H1 (cell line): ENCODE measurements around the gene VHLL. TPM values are rescaled to one million over a fixed set of nuclear protein-coding genes. Genes with fewer than 3 reads are reported as not detected.

Experiments
- CTCF ChIA-PET: fragments of 300-600 bp; sonication (Branson Sonifier 250); formaldehyde crosslinking; loops from one replicate; lab custom pipeline; 2021; ENCODE audit not compliant: partially characterized antibody; lab: Charles Lee
- POLR2A ChIA-PET: fragments of 300-600 bp; sonication (Branson Sonifier 250); formaldehyde crosslinking; loops from one replicate; lab custom pipeline; 2021; ENCODE audit warnings: inconsistent platforms; ENCODE audit not compliant: partially characterized antibody; lab: Charles Lee
- DNase-seq, 2 experiments: peaks; one replicate each; pipeline versions ENCODE4 v3.0.0 to v3.0.0-alpha.2; 2010 to 2022; ENCODE audit warnings: low spot score in 2 of 2, low read depth in 1 of 2, mixed read lengths in 1 of 2
- FAIRE-seq: peaks from 2 replicates; lab custom pipeline; 2011; peaks lifted over from hg19 to GRCh38; lab: Jason Lieb, UNC
- H2AFZ ChIP-seq: 2 replicates; pipeline ENCODE4 v1.8.1; 2012; ENCODE audit warnings: low read length, inconsistent platforms
- H2AK5ac ChIP-seq: 2 replicates; pipeline ENCODE4 v1.6.1; 2013; ENCODE audit warnings: low read depth, low read length
- H2BK120ac ChIP-seq: replicated peaks from 2 replicates; pipeline ENCODE3; 2013; ENCODE audit warnings: low read depth, low read length, inconsistent platforms
- H2BK12ac ChIP-seq: 2 replicates; pipeline ENCODE4 v1.6.1; 2013; ENCODE audit warnings: low read depth, low read length
- H2BK15ac ChIP-seq: 2 replicates; pipeline ENCODE4 v1.6.1; 2013; ENCODE audit warnings: low read length
- H2BK20ac ChIP-seq: 2 replicates; pipeline ENCODE4 v1.6.1; 2013; ENCODE audit warnings: low read length
- H2BK5ac ChIP-seq: 2 replicates; pipeline ENCODE4 v1.6.1; 2013; ENCODE audit warnings: low read depth, low read length
- H3K14ac ChIP-seq: 2 replicates; pipeline ENCODE4 v1.6.1; 2013; ENCODE audit warnings: inconsistent platforms; ENCODE audit not compliant: insufficient read length
- H3K18ac ChIP-seq: 2 replicates; pipeline ENCODE4 v1.6.1; 2013; ENCODE audit warnings: low read length; ENCODE audit errors: extremely low read depth
- H3K23ac ChIP-seq: 2 replicates; pipeline ENCODE4 v1.6.1; 2013; ENCODE audit warnings: inconsistent platforms; ENCODE audit not compliant: insufficient read length
- H3K23me2 ChIP-seq: 2 replicates; pipeline ENCODE4 v1.6.1; 2013; ENCODE audit warnings: low read depth, low read length
- H3K27ac ChIP-seq: 2 replicates; pipeline ENCODE4 v1.6.1; 2011; ENCODE audit warnings: low read depth, low read length, inconsistent platforms
- H3K27me3 ChIP-seq, 4 experiments: replicated peaks in 1 of 4; 1 replicate in 1 of 4; 2 replicates in 3 of 4; pipeline versions ENCODE4 v1.6.1 to v1.8.1; 2011 to 2013; ENCODE audit warnings: low read length in 3 of 4, mild to moderate bottlenecking in 3 of 4, inconsistent platforms in 2 of 4, mixed read lengths in 2 of 4, moderate library complexity in 1 of 4; ENCODE audit not compliant: control insufficient read depth in 3 of 4, insufficient read depth in 3 of 4; ENCODE audit errors: extremely low read depth in 1 of 4
- H3K36me3 ChIP-seq, 4 experiments: 2 replicates each; pipeline versions ENCODE4 v1.6.1 to v1.8.1; 2011 to 2013; ENCODE audit warnings: mild to moderate bottlenecking in 4 of 4, low read length in 3 of 4, moderate library complexity in 2 of 4, control low read depth in 1 of 4, inconsistent platforms in 1 of 4; ENCODE audit not compliant: insufficient read depth in 4 of 4, control insufficient read depth in 2 of 4
- H3K4ac ChIP-seq: replicated peaks from 2 replicates; pipeline ENCODE3; 2013; ENCODE audit warnings: low read length, low read depth, mixed read lengths, inconsistent platforms; ENCODE audit not compliant: insufficient read length
- H3K4me1 ChIP-seq, 4 experiments: replicated peaks in 1 of 4; 1 replicate in 1 of 4; 2 replicates in 3 of 4; pipeline versions ENCODE4 v1.6.1 to v1.8.1; 2011 to 2013; ENCODE audit warnings: low read length in 3 of 4, inconsistent platforms in 2 of 4, mixed read lengths in 1 of 4; ENCODE audit not compliant: insufficient read depth in 4 of 4, control insufficient read depth in 3 of 4
- H3K4me2 ChIP-seq, 2 experiments: 2 replicates each; pipeline versions ENCODE4 v1.6.1 to v1.8.1; 2011 to 2013; ENCODE audit warnings: low read depth in 2 of 2, low read length in 2 of 2, control low read depth in 1 of 2, inconsistent platforms in 1 of 2, mild to moderate bottlenecking in 1 of 2; ENCODE audit not compliant: insufficient read depth in 1 of 2
- H3K4me3 ChIP-seq, 4 experiments: fragments of 200-600, 300-600 bp in 1 of 4; sonication (generic), shearing (Covaris generic), sonication (Bioruptor Twin) in 1 of 4; 2 replicates each; pipeline versions ENCODE4 v1.5.1 to v1.8.1; 2011 to 2016; ENCODE audit warnings: low read length in 4 of 4, low read depth in 3 of 4, control low read depth in 2 of 4, inconsistent platforms in 2 of 4, mild to moderate bottlenecking in 2 of 4, mixed read lengths in 1 of 4, moderate library complexity in 1 of 4; ENCODE audit not compliant: insufficient read depth in 2 of 4; ENCODE audit errors: extremely low read depth in 1 of 4
- H3K56ac ChIP-seq: replicated peaks from 2 replicates; pipeline ENCODE3; 2013; ENCODE audit warnings: low read depth, mild to moderate bottlenecking, mixed read lengths, low read length, inconsistent platforms; ENCODE audit not compliant: insufficient read length
- H3K79me1 ChIP-seq: 2 replicates; pipeline ENCODE4 v1.6.1; 2013; ENCODE audit warnings: low read depth, low read length, control low read depth
- H3K79me2 ChIP-seq, 2 experiments: 2 replicates each; pipeline versions ENCODE4 v1.6.1 to v1.8.1; 2012 to 2013; ENCODE audit warnings: low read length in 2 of 2, mild to moderate bottlenecking in 2 of 2, inconsistent platforms in 1 of 2; ENCODE audit not compliant: insufficient read depth in 2 of 2, control insufficient read depth in 1 of 2
- H3K9ac ChIP-seq, 4 experiments: replicated peaks in 1 of 4; 1 replicate in 1 of 4; 2 replicates in 3 of 4; pipeline versions ENCODE4 v1.6.1 to v1.8.1; 2011 to 2013; ENCODE audit warnings: low read depth in 3 of 4, low read length in 3 of 4, control low read depth in 2 of 4, mild to moderate bottlenecking in 2 of 4, moderate library complexity in 2 of 4, inconsistent platforms in 1 of 4; ENCODE audit errors: extremely low read depth in 1 of 4
- H3K9me3 ChIP-seq, 2 experiments: 2 replicates each; pipeline versions ENCODE4 v1.6.1 to v1.8.1; 2012 to 2013; ENCODE audit warnings: mild to moderate bottlenecking in 2 of 2, moderate library complexity in 2 of 2, control low read depth in 1 of 2, inconsistent platforms in 1 of 2, low read depth in 1 of 2, low read length in 1 of 2, mixed read lengths in 1 of 2; ENCODE audit not compliant: insufficient read depth in 2 of 2
- H4K20me1 ChIP-seq, 2 experiments: replicated peaks in 1 of 2; 2 replicates each; pipeline versions ENCODE3 to v1.8.1; 2011 to 2013; ENCODE audit warnings: inconsistent platforms in 2 of 2, low read length in 2 of 2, mild to moderate bottlenecking in 1 of 2; ENCODE audit not compliant: insufficient read depth in 2 of 2, control insufficient read depth in 1 of 2
- H4K5ac ChIP-seq: 2 replicates; pipeline ENCODE4 v1.6.1; 2013; ENCODE audit warnings: low read length, low read depth, mixed read lengths, inconsistent platforms; ENCODE audit not compliant: insufficient read length
- H4K8ac ChIP-seq: 2 replicates; pipeline ENCODE4 v1.8.0; 2013; ENCODE audit warnings: mild to moderate bottlenecking, moderate library complexity, low read length, inconsistent platforms; ENCODE audit not compliant: insufficient read depth; ENCODE audit errors: extremely low read depth
- H4K91ac ChIP-seq: replicated peaks from 2 replicates; pipeline ENCODE3; 2013; ENCODE audit warnings: low read length, mixed read lengths, inconsistent platforms; ENCODE audit not compliant: insufficient read length
- BACH1 ChIP-seq: IDR thresholded peaks from 2 replicates; pipeline ENCODE4 v1.6.1; 2012; ENCODE audit warnings: low read length, improper control_type of control experiment
- CTBP2 ChIP-seq: IDR thresholded peaks from 2 replicates; pipeline ENCODE4 v1.7.0; 2011; ENCODE audit warnings: borderline replicate concordance, mild to moderate bottlenecking, moderate library complexity, mixed read lengths, low read length; ENCODE audit not compliant: insufficient read depth, insufficient read length
- EGR1 ChIP-seq: IDR thresholded peaks from 2 replicates; pipeline ENCODE4 v1.6.1; 2011; ENCODE audit warnings: low read depth, low read length, borderline replicate concordance
- EP300 ChIP-seq, 2 experiments: IDR thresholded peaks; 1 replicate in 1 of 2; 2 replicates in 1 of 2; pipeline ENCODE4 v1.6.1; 2011 to 2012; ENCODE audit warnings: low read depth in 2 of 2, low read length in 2 of 2, mild to moderate bottlenecking in 2 of 2, borderline replicate concordance in 1 of 2, inconsistent platforms in 1 of 2, moderate library complexity in 1 of 2
- HDAC6 ChIP-seq: IDR thresholded peaks from one replicate; pipeline ENCODE4 v1.7.1; 2012; ENCODE audit warnings: low read depth, mild to moderate bottlenecking, inconsistent platforms, low read length, moderate library complexity
- JUN ChIP-seq: IDR thresholded peaks from 2 replicates; pipeline ENCODE4 v1.6.1; 2011; ENCODE audit warnings: low read depth, mild to moderate bottlenecking, improper control_type of control experiment, low read length
- KDM1A ChIP-seq: fragments of 200-600, 300-600 bp; sonication (generic); IDR thresholded peaks from 2 replicates; pipeline ENCODE4 v1.7.1; 2016; ENCODE audit warnings: mild to moderate bottlenecking, low read length, borderline replicate concordance
- MAX ChIP-seq: IDR thresholded peaks from 2 replicates; pipeline ENCODE4 v1.6.1; 2012; ENCODE audit warnings: inconsistent platforms
- NANOG ChIP-seq: IDR thresholded peaks from 2 replicates; pipeline ENCODE4 v1.6.1; 2011; ENCODE audit warnings: low read length, low read depth, mild to moderate bottlenecking, inconsistent platforms; ENCODE audit not compliant: insufficient read depth, poor library complexity, severe bottlenecking
- SAP30 ChIP-seq: fragments of 300-600 bp; sonication (generic); IDR thresholded peaks from 2 replicates; pipeline ENCODE4 v1.7.1; 2012; ENCODE audit warnings: low read length, moderate library complexity, mild to moderate bottlenecking, inconsistent platforms; ENCODE audit not compliant: insufficient read depth, insufficient replicate concordance
- TAF1 ChIP-seq: IDR thresholded peaks from 2 replicates; pipeline ENCODE4 v1.6.1; 2011; ENCODE audit warnings: mild to moderate bottlenecking, low read depth, low read length
- USF2 ChIP-seq: IDR thresholded peaks from 2 replicates; pipeline ENCODE4 v1.6.1; 2011; ENCODE audit warnings: low read length, improper control_type of control experiment
- WGBS, 2 experiments: shearing (Covaris generic) in 1 of 2; methylation state at CpG; one replicate each; pipeline versions ENCODE4 v1.1.6 to v1.1.7; 2013 to 2015; ENCODE audit warnings: low lambda C conversion rate in 2 of 2, mixed read lengths in 2 of 2, inconsistent platforms in 1 of 2, low coverage in 1 of 2, missing lambda C conversion rate in 1 of 2; ENCODE audit not compliant: insufficient replicate concordance in 2 of 2, insufficient coverage in 1 of 2, insufficient read length in 1 of 2; ENCODE audit errors: extremely low coverage in 1 of 2, missing lambda C conversion rate in 1 of 2; 5-methylcytosine and 5-hydroxymethylcytosine counted together
- polyA plus RNA-seq, 7 experiments: library from polyadenylated mRNA; depleted of rRNA in 3 of 7; stranded (reverse) in 5 of 7; unstranded in 2 of 7; fragments of >200 nt in 5 of 7; fragments of 200-250 nt in 2 of 7; gene quantifications; 1 replicate in 5 of 7; 2 replicates in 1 of 7; 4 replicates in 1 of 7; pipeline versions ENCODE4 v1.2.1 to v1.2.3, GENCODE V29; 2011 to 2013; ENCODE audit warnings: missing spikeins in 2 of 7, mixed read lengths in 2 of 7
- total RNA-seq: library from RNA; stranded (reverse); fragmentation: NEBNext Ultra II Directional; extraction: Animal tissue kit (Norgen Biotek cat#: 25700); gene quantifications from 2 replicates; pipeline ENCODE4 v1.2.1, GENCODE V29; 2021

VHLL gene
- total and polyA plus RNA-seq, 2 of the 8 experiments (the other 6 are each of a cell fraction or from before 2014, with no cell fraction given), result not detected

GRCh38 chr1:156320560-156320959, 21.5 kb upstream of the VHLL start:
- H2AFZ ChIP-seq, result no peak overlapping the region
- H3K56ac ChIP-seq, result no peak overlapping the region
- no peak overlapping the region for H2BK12ac ChIP-seq
- H3K4me1 ChIP-seq, result no peaks in the 10 kb centered on the region
- no peaks in the 10 kb centered on the region for H3K9me3 ChIP-seq
- H4K91ac ChIP-seq, result no peak overlapping the region
- H3K27ac ChIP-seq, result no peak overlapping the region
- H3K27me3 ChIP-seq, result no peaks in the 10 kb centered on the region
- no peak overlapping the region for H3K23ac ChIP-seq
- no peak overlapping the region for H3K18ac ChIP-seq
- no peak overlapping the region for H3K14ac ChIP-seq
- no peak overlapping the region for H4K8ac ChIP-seq
- no peak overlapping the region for H3K9ac ChIP-seq
- H3K79me1 ChIP-seq, result no peaks in the 10 kb centered on the region
- no peak overlapping the region for H4K5ac ChIP-seq
- no peak overlapping the region for H2BK15ac ChIP-seq
- FAIRE-seq, result no peak
- no peak overlapping the region for H2BK20ac ChIP-seq
- peaks cover 0 to 4% of the 10 kb centered on the region in 2 experiments for H4K20me1 ChIP-seq
- 93 to 100% methylated on average over 1 to 3 of the region's 3 CpGs for WGBS, 2 experiments
- no peak overlapping the region for H2BK120ac ChIP-seq
- no peaks in the 10 kb centered on the region for H3K79me2 ChIP-seq
- no peak overlapping the region for H2BK5ac ChIP-seq
- H3K36me3 ChIP-seq, result peaks cover 58 to 97% (median 82%) of the 10 kb centered on the region in 4 experiments
- no peak for DNase-seq
- no peak overlapping the region for H3K4me3 ChIP-seq
- no peak overlapping the region for H2AK5ac ChIP-seq
- H3K4me2 ChIP-seq, result no peak overlapping the region
- ChIA-PET CTCF (interaction anchor here (1.0 to 4.0 kb wide), 9 partner anchors 10 to 179 kb away, joined by 3 to 30 read pairs (median 7); partner anchors contain the start of gene SMG5), POLR2A (interaction anchor here (1.2 to 3.9 kb wide), 5 partner anchors 9 to 108 kb away, joined by 3 to 16 read pairs (median 4); partner anchors contain the start of gene PMF1)
- no peaks in the 10 kb centered on the region for H3K23me2 ChIP-seq
- no peak overlapping the region for H3K4ac ChIP-seq
- TF ChIP-seq JUN (no peak), SAP30 (no peak), EP300 (IDR thresholded peaks at IDR 0.05; ENCODE audit: borderline replicate concordance in 1 of 2, low read depth in 2 of 2, low read length in 2 of 2) (no peak), CTBP2 (no peak), NANOG (no peak), EGR1 (no peak), MAX (no peak), USF2 (no peak), BACH1 (no peak), KDM1A (no peak), TAF1 (no peak), HDAC6 (no peak)
